ENCODE results near the gene HOXA4.

The HOXA4 gene

DNA sequence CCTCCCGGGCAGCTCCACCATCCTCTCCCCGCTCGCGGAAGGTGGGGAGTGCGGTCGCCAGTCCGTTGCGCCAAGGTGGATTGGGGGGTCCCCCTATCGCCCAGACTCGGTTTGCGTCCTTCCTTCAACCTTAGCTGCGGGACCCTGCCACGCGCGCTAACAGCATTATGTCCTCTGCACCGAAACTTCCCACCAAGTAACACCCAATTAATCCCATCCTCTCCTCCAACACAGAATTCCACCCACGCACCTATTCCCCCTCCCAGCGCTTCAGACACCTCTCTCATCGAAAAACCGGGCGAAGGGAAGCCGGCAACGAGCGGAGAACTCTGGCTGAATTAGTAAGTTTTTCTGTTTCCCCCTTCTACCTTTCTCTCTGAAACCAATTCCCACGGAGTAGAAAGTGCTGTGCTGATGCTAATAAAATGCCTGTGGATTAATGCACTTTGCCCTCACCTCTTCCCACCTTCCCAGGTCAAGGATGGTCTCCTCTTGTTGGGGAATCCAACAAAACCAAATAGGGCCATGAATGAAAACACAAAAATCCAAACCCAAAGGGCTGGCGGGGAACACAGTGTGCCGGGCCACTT, 20.9 kb upstream of the HOXA4 start:
- no peak for DNase-seq (ENCODE audit: low read depth)
- peak overlapping the region; percentile 28 for H3K4me3 ChIP-seq (ENCODE audit: low read depth, low read length)
- TF ChIP-seq, protein P1, sequence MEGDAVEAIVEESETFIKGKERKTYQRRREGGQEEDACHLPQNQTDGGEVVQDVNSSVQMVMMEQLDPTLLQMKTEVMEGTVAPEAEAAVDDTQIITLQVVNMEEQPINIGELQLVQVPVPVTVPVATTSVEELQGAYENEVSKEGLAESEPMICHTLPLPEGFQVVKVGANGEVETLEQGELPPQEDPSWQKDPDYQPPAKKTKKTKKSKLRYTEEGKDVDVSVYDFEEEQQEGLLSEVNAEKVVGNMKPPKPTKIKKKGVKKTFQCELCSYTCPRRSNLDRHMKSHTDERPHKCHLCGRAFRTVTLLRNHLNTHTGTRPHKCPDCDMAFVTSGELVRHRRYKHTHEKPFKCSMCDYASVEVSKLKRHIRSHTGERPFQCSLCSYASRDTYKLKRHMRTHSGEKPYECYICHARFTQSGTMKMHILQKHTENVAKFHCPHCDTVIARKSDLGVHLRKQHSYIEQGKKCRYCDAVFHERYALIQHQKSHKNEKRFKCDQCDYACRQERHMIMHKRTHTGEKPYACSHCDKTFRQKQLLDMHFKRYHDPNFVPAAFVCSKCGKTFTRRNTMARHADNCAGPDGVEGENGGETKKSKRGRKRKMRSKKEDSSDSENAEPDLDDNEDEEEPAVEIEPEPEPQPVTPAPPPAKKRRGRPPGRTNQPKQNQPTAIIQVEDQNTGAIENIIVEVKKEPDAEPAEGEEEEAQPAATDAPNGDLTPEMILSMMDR (IDR thresholded peaks at IDR 0.05; ENCODE audit: insufficient read depth, low read depth, low read length, missing control alignments): no peak

DNA sequence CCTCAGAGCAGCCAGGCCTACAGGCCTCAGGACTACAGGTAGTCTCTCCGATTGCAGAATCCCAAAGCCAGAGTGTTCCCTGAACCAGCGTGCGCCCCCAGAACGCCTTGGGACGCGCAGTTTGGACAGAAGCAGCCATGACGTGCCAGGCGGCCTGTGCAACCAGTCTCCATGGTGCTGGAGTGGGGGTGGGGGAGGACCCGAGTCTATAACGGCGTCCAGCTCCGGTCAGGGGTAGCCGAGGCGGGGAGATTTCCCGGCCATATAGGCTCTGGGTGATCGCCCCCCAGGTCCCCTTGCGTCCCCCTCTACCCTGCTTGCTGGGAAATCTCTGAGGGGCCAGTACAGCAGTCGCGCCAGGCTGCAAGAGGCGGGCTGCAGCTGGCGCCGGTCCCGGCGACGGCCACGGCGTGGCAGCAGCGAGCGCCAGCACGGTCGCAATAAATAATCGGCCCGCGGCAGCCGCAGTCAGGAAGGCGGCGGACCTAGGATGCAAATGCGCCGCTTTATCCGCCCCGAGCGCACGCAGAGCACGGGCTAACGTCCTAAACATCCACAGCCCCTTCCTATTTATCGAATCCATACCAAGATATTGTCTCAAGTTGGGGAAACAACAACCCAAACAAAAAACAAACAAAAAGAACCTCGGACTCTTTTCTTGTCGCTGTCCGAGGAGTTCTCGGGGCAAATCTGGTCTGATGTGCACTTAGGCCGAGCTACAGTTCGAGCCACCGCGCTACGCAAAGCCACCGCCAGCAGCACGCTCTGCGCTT, 20.2 kb upstream of the HOXA4 start:
- H3K4me3 ChIP-seq (ENCODE audit: low read depth, low read length): peak overlapping the region; percentile 28
- peak; percentile 73 for DNase-seq (ENCODE audit: low read depth)
- TF ChIP-seq, protein P1 (IDR thresholded peaks at IDR 0.05; ENCODE audit: insufficient read depth, low read depth, low read length, missing control alignments): peak; percentile 84

DNA sequence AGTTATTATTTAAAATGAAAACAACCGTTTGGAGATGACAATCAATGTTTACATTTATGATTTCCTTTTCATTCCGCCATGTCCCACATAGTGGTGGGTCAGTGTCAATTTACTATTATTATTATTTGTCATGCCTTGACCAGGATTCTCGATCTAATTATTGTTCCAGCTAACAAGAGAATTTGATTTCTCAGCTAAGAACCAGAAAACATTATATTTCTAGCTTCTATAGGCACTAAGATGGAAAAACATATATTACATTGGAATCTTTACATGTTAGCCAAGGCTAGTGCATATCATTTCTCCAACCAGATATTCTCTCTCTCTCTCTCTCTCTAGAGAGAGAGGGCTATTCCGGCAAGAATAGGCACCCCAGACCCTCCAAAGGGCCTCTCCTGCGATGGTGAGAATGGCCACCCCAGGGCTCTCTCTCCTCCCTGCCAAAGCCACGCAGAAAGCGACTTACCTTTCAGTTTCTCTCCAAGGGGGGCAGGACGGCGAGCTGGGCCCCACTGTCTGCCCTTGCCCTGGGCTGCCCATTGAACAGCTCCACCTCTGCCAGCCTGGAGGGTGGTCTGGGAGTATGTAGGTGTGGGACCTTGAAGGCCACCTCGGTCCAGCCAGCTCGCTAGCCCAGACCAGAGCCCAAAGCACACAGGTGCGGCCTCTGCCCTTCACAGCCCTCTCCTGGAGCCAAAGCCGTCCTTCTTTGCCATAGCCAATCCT, 19.4 kb upstream of the HOXA4 start:
- DNase-seq (ENCODE audit: low read depth): no peak
- H3K4me3 ChIP-seq (ENCODE audit: low read depth, low read length): no peak overlapping the region; the same call in 1 of the 2 replicates
- TF ChIP-seq, protein P1 (IDR thresholded peaks at IDR 0.05; ENCODE audit: insufficient read depth, low read depth, low read length, missing control alignments): no peak

DNA sequence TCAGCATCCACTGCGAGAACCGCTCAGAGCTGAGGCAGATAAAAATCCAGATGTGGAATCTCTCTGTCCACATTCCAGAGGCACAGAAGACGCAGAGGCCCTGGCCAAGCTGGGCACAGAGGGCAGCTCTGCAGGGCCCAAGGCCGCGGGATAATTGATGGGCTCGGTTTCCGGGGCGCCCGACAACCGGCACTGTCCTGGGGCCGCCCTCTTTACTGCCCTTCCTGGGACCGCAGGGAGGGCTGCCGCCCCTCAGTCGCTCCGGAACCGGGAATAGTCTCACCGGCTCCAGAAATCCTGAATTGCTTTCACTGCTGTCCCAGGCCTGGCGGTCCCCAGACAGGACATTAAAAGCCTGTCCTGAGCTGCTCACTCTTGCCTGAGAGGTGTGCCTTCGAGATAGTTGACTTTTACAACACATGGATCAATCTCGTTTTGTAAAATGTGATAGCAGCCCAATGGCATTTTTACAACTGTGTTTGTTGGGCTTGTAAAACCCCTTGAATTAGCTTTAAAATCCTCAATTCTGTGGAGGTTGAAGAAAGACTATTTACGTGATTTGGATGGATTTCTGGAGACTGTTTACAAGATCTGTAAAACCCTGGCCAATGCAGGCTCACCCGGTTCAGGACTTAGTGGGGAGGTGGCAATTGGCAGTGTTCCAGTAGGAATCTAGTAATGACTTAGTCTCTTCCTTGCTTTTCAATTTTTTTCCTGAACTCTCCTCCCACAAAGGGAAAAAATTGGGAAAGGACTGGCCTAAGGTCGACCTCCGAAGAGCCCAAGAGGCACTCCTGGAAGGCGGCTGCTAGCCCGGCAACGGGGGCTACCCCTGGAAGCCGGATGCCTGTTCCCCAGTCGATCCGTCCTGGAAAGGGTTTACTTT, 18.4 kb upstream of the HOXA4 start:
- H3K4me3 ChIP-seq (ENCODE audit: low read depth, low read length): no peak overlapping the region
- TF ChIP-seq, protein P1 (IDR thresholded peaks at IDR 0.05; ENCODE audit: insufficient read depth, low read depth, low read length, missing control alignments): no peak
- no peak for DNase-seq (ENCODE audit: low read depth)

DNA sequence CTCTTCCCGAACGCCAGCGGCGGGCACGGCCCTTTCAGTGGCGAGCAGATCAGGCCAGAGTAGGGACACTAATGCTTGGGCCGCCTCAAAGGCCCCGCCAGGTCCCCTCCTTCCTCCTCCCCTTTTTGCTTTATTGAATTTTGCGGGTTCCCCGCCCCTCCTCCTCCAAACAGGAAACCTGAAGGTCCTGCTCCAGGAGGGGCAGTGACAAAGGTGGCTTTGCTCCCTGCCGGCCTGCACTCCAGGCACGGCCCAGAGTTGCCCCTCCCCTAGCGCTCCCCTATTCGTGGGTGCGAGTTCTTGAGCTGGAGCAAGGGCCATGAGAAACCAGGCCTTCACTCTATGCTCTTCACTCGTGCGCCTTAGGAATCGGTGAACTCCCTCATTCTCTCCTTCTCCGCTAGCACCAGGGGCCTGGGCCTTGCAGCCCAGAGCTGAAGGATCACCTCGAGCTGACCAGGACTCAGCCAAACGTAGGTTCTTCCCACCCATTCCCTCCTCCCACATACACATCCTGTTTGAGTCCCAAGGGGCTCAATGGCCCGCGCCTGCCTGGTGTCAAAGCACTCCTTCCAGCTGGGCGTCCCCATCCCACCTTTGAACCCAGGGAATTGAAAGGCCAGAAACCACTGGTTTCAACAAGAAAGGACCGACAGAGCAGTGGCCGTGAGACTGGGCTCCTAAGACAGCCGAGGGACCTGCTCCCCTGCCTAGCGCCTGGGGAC, 17.6 kb upstream of the HOXA4 start:
- no peak for DNase-seq (ENCODE audit: low read depth)
- TF ChIP-seq, protein P1 (IDR thresholded peaks at IDR 0.05; ENCODE audit: insufficient read depth, low read depth, low read length, missing control alignments): no peak
- no peak overlapping the region for H3K4me3 ChIP-seq (ENCODE audit: low read depth, low read length)

Measured in GM12865 (cell line).